ENCODE measurements around the gene ZFPM1.

ZFPM1 gene

DNA sequence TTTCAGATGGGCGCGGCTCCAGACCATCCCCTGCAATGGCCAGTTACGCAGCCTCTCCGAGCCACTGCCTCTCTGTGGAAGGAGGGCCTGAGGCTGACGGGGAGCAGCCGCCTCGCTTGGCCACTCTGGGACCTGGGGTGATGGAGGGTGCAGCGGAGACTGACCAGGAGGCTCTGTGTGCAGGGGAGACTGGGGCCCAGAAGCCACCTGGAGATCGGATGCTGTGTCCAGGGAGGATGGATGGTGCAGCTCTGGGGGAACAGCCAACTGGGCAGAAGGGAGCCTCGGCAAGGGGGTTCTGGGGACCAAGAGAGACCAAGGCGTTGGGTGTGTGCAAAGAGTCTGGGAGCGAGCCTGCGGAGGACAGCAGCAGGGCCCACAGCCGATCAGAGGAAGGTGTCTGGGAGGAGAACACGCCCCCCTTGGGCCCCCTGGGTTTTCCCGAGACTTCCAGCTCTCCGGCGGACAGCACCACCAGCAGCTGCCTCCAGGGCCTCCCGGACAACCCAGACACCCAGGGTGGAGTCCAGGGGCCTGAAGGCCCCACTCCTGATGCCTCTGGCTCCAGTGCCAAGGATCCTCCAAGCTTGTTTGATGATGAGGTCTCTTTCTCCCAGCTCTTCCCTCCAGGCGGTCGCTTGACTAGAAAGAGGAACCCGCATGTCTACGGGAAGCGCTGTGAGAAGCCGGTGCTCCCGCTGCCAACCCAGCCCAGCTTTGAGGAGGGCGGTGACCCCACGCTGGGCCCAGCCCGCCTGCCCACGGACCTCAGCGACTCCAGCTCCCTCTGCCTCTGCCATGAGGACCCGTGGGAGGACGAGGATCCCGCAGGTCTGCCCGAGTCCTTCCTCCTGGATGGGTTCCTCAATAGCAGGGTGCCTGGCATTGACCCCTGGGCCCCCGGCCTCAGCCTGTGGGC, 17.4 kb upstream of the ZFPM1 start:
- DNase-seq = no peak

DNA sequence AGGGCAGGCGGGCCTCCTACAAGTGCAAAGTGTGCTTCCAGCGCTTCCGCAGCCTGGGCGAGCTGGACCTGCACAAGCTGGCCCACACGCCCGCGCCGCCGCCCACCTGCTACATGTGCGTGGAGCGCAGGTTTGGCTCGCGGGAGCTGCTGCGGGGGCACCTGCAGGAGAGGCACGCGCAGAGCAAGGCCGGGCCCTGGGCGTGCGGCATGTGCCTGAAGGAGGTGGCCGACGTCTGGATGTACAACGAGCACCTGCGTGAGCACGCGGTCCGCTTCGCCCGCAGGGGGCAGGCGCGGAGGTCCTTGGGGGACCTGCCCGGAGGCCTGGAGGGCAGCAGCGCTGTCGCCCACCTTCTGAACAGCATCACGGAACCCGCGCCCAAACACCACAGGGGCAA, 16.3 kb upstream of the ZFPM1 start:
- no peak for DNase-seq

DNA sequence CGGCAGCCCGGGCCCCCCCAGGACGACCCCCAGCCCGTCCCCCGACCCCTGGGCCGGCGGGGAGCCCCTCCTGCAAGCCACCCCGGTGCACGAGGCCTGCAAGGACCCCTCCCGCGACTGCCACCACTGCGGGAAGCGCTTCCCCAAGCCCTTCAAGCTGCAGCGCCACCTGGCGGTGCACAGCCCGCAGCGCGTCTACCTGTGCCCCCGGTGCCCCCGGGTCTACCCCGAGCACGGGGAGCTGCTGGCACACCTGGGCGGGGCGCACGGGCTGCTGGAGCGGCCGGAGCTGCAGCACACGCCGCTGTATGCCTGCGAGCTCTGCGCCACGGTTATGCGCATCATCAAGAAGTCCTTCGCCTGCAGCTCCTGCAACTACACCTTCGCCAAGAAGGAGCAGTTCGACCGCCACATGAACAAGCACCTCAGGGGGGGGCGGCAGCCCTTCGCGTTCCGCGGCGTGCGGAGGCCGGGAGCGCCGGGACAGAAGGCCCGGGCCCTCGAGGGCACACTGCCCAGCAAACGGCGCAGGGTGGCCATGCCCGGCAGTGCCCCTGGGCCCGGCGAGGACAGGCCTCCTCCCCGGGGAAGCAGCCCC, 15.6 kb upstream of the ZFPM1 start:
- peak; percentile 61 to 71 for DNase-seq

DNA sequence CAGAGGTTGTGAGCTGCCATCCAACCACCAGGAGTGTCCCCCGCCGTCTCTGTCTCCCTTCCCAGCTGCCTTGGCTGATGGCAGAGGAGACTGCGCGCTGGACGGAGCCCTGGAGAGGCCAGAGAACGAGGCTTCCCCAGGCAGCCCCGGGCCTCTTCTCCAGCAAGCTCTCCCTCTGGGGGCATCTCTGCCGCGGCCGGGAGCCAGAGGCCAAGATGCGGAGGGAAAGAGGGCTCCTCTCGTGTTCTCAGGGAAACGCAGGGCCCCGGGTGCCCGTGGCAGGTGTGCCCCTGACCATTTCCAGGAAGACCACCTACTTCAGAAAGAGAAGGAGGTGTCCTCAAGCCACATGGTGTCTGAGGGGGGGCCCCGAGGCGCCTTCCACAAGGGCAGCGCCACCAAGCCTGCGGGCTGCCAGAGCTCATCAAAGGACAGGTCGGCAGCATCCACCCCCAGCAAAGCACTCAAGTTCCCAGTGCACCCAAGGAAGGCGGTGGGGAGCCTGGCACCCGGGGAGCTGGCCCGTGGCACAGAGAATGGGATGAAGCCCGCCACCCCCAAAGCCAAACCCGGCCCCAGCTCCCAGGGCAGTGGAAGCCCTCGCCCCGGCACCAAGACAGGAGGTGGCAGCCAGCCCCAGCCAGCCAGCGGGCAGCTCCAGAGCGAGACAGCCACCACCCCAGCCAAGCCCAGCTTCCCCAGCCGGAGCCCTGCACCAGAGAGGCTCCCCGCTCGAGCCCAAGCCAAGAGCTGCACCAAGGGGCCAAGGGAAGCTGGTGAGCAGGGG, 14.8 kb upstream of the ZFPM1 start:
- no peak for DNase-seq

DNA sequence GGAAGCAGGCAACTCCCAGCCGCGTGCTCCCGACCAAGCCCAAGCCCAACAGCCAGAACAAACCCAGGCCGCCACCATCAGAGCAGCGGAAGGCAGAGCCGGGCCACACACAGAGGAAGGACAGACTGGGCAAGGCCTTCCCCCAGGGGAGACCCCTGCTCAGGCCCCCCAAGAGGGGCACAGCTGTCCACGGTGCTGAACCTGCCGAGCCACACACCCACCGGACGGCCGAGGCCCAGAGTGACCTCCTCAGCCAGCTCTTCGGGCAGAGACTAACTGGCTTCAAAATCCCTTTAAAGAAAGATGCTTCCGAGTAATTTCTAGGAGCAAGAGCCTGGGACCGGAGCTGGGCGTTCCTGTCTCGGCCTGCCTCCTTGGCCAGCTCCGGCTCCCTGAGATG, 14.1 kb upstream of the ZFPM1 start:
- DNase-seq = no peak

DNA sequence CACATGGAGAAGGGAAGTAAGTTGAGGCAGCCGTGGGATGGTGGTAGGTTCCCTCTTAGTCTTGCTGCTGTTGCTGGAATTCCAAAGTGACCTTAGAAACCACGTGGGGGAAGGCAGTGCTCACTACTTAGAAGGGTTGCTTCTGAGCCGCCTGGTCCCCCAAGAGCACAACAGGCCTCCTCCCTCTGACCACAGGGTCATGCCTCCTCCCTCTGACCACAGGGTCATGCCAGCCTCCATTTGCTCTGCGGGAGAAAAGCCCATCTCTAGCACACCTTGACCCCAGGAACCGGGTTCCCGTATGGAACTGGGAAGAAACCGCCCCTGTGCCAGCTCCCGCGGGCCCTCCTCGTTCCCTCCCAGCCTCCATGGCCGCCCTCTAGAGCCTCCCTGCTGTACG, 13.4 kb upstream of the ZFPM1 start:
- no peak for DNase-seq

DNA sequence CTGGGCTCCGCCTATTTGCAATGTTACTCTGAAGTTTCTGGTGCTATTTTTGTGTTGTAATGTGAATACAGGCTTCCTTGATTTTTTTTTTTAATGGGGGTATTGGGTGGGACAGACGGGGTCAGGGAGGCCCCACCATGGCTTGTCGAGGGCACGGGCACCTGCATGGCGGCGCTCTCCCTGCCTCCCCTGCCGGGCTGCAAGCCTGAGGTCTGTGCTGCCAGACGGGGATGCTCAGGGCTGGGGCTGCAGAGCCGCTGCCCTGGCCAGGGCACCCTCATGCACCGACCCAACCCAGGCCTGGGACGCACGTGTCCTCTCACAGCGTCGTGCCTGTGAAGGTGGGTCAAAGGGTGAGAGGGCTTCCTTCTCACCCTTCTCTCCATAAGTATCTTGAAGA, 13.0 kb upstream of the ZFPM1 start:
- no peak for DNase-seq

DNA sequence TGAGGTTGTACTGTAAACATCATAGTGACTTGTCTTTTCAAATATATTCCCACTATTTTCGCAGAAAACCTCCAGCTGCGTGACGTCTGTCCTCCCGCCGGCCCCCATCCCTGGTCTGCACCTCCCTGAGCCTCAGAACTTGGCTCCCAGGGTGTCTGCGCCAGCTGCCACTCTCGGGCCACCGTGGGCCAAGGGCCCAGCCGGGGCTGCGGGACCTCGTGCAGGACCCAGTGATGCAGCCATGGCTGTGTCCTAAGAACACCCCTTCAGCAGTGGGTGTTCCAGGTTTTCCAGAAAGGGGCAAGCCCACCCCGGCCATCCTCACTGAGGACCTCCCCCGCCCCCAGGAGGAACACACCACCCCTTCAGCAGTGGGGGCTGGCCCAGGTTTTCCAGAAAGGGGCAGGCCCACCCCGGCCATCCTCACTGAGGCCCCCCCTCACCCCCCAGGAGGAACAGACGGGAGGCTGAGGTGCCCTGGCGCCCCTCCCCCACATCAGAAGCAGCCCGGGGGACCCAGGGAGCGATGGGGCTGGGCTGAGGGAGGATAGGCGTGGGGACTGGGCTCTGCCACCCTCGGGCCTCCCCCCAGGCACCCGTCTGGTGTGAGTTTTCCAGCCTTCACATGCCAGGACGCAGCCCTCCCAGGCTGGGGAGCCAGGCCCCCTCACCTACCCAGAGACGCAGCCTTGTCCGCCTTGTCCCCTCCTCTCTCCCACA, 12.2 kb upstream of the ZFPM1 start:
- no peak for DNase-seq

DNA sequence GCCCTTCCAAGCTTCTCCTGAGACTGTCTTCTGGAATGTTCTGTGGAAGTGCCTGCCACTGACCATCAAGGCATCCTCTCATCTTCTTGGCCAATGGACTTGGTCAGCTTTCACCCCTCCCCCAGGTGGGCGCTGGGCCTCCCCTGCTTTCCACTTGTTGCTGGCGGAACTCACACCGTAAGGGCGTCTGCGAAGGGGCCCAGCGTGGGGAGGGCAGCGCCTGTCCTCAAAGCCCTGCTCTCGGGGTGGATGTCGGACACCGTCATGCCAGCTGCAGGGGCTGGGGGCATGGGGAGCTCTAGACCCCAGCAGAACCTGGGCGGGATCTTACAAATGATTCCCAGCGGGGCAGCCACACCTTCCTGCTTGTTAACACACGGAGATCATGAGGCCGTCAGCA, 11.6 kb upstream of the ZFPM1 start:
- DNase-seq = no peak

DNA sequence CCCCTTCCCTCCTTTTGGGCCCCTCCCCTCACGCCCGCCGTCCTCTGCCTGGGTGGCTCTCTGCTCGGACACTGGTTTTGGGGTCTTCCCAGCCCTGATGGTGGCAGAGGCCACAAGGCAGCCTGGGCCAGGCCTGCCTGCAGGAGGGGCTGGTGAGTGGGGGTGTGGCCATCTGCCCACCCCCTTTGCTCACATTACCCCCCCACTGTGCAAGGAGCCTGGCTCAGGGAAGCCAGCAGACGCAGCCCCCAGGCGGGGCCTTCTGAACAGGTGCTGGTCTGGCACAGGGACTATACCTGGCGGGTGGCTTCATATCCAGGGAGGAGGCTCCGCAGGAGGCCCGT, 10.7 kb upstream of the ZFPM1 start:
- no peak for DNase-seq

DNA sequence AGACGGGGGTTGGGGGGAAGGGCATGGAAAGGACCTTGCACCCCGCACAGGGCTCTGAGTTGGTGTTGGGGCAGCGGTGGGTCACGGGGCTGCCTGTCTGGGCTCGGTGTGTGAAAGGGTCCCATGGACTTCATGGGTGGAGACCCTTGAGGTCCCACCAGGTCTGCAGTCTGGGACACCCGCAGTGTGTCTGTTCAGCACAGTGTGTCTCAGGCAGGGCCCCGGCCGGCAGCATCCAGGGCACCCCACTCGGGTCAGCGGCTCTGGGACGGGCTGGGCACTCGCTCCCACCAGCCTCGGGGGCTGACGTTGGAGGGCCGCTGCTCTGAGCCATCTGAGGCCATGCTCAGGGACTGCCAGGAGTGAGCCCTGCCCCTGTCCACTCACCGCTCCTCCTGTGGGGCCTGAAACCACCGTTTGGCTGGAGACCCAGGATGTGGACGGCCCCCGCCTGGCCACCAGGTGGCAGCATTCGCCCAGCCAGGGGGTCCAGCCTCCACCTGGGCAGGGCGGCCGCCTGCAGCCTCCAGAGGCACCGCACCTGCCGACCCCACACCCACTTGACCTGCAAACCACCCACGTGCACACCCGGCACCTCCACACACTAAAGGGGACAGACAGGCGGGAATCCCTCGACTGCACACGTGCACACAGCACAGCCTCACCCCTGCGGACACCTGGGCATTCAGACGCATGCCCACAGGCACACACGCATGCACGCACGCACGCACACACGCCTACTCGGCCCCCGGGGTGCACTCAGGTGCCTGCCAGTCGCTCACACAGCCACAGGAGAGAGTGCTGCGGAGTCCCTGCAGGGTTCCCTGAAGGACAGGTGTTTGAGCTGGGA, 10.1 kb upstream of the ZFPM1 start:
- DNase-seq = peak; percentile 78 to 81

DNA sequence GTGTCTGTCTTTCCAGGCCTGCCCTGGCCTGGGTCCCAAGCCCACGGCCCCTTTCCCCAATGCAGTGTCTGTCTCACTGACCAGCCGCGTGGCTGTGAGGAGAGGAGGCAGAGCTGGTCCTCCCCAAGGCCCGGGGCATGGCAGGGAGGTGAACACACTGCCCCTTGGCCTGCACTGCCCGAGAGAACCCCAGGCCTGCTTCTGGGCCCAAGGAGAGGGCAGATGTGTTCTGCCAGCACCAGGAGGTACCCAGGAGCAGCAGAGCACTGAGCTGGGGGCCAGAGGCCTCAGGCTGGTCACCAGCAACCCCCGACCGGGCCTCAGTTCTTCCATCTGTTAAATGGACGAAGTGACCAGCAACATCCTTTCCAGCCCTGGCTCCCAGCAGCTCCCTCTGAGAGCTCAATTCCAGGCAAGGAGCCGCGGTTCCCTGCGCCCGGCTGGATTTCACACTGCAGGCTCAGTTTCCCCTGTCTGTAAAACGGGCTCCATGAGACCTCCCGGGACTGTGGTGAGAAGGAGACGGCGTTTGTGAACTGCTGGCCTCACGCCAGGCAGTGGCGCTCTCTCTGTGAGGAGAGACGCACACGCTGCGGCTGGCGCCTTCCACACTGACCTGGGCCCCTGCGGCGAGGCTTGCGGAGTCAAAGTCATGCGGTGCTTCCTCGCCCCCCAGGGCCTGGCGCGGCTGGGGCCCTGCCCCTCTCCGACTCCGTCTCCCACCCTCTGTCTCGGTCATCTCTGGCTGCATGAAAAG, 8.1 kb upstream of the ZFPM1 start:
- no peak for DNase-seq

DNA sequence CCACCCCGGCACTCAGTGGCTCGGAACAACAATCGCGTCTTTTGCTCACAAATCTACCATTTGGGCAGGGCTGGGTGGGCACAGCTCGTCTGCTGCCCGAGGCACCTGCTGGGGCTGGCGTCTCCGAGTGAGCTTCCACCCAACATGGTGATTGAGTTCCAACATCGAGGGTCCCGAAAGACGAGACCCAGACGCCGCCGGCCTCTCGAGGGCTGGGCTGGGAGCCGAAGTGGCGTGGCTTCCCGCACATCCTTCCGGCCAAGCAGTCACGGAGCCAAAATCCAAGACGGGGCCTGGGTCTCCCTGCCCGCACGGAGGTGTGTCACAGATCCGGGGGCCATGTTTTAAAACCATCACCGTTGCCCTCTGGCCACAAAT, 7.5 kb upstream of the ZFPM1 start:
- DNase-seq = no peak

DNA sequence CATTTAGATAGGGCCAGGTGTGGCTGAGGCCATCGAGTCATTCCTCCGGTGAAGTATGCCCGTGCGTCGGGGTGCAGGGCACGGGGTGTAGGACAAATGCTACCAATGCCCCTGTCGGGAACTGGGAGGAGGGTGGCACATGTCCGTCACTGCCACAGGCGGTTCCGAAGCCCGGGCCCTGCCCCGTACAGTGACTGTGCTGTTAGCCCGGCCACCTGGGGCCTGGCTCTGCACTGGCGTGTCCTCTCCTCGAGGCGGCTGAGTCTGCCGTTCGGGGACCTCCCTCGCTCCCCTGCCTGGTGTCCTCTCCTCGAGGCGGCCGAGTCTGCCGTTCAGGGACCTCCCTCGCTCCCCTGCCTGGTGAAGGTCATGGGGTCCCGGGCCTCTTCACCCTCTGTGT, 7.0 kb upstream of the ZFPM1 start:
- no peak for DNase-seq

DNA sequence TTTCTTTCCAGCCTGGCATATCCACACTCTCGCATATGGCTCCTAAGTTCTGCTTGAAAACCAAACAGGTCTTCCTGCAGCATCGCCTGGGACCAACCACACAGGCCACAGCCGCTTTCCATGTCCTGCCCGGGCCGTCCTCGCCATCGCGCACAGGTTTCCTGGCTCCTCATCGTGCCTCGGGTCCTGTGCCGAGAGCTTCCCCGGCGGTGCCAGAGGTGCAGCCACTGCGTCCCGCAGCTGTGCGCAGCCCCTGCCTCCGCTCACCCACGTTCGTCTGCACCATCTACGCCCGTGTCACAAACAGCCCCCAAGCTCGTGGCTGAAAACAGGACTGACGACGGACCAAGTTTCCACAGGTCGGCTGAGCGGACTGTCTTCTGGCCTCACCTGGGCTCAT, 6.3 kb upstream of the ZFPM1 start:
- DNase-seq = no peak

DNA sequence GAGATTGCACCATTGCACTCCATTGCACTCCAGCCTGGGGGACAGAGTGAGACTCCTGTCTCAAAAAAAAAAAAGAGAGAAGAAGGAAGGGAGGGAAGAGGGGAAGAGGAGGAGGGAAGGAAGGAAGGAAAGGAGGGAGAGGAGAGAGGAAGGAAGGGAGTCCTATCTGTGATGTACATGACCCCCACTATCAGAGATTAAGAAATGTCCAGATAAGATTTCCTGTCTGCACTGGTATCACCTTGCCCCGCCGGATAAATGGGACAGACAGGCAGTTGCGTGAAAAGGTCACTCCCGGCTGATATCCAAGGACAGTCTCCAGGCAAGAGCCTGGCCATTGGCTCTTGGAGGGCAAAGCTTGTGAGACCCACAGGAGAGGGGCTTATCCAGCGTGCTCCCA, 5.2 kb upstream of the ZFPM1 start:
- DNase-seq = no peak

DNA sequence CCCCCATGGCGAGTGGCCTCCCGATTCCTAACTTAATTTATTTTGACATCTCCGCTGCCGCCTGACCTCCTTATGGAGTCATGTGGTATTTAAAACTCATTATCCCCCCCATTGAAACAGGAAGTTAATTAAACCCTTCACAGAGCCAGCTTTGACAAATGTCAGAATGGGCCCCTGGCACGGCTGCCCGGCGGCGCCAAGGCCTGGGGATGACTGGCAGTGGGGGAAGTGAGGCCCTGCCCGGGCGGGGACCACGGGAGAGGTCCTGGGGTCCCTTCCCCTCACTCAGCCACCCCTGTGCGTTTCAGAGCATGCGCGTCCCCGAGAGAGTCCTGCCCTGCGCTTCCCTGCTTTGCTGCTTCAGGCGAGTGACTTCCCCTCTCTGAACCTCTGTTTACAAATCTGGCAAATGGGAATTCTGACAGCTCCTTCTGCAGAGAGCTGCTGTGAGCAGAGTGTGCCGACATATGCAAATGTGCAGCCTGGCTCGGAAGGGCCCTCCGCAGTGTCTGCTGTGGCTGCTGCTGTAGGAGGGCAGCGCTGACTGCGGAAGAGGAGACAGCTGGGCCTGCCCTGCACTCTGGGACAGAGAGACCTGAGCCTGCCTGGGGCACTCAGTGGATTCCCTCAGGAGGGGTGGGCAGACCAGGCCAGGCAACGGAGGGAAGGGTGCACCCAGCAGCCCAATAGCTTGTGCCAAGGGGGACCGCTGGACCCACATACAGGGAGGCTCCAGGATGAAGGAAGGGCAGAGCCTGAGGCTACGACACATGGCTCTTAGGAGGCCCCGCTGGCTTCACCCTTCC, 4.4 kb upstream of the ZFPM1 start:
- DNase-seq = no peak

DNA sequence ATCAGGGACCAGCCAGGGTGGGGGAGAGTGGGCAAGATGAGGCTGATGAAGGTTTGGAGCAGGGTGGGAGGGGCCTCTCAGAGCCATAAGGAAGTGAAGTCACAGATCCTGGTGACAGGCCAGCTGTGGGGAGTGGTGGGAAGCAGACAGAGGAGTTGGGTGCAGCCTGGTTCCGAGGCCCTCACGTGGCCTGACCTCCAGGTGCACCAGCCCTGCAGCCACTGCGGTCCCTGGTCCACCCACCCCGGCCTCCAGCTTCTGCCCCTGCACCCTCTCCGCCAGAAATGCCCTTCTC, 3.9 kb upstream of the ZFPM1 start:
- no peak for DNase-seq

DNA sequence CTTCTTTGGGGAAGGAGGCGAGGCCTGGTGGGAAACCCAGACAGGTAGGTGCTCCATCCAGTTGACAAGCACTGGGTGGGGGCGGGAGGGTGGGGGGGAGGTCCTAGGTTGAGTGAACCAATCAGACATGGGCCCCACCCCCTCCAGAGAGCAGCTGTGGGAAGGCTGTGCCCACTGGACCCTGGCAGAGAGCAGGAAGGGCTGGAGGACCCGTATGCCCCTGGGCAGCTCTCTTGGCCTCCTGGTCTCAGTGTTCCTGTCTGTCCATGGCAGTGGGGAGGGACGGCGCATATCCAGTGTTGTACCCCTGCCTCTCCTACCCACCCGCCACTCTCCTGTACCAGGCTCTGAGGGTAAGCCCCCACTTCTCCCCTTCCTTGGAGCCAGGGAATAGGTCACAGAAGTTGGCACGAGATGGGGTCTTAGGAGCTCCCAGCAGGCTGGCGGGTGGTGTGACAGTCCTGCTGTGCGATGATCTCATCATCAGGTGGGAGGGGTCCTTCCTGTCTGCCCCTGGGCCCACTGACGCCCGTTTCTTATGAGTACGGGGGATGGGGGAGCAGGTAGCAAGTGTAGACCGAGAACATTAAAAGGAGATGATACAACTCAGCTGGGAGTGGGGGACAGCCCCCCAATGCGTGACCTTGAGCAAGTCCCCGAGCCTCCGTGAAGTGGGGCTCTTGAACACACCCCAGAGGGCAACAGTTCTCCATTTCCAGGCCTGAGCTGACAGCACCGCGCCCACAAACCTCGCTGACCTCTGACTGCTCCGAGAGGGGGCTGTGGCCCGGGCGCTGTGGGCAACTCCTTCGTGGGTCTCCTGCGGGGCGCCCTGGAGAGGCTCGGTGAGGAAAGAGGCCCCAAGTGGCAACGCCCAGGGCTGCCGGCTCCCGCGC, 1.2 kb upstream of the ZFPM1 start:
- DNase-seq = peak in 1 of 2 donors; percentile 41

All from activated CD4-positive, alpha-beta T cell treated with anti-CD3 and anti-CD28 coated beads for 4 hours (primary cell).